ENCODE results near the gene PPP3CA.

The PPP3CA gene

GRCh38 chr4:101286663-101287062 is 60.7 kb downstream of the PPP3CA start:
- no peak for DNase-seq

- no peak for DNase-seq
Measured at GRCh38 chr4:101285985-101286384, 61.3 kb downstream of the PPP3CA start.

- DNase-seq = no peak
Measured at GRCh38 chr4:101284546-101284945, 62.8 kb downstream of the PPP3CA start.

GRCh38 chr4:101283434-101283833 is 63.9 kb downstream of the PPP3CA start:
- no peak for DNase-seq

- no peak for DNase-seq
Measured at GRCh38 chr4:101282076-101282844, 65.1 kb downstream of the PPP3CA start.

GRCh38 chr4:101280866-101281600 is 66.3 kb downstream of the PPP3CA start:
- no peak for DNase-seq

- DNase-seq = no peak
Measured at GRCh38 chr4:101279377-101279871, 67.9 kb downstream of the PPP3CA start.

GRCh38 chr4:101277671-101278070 is 69.7 kb downstream of the PPP3CA start:
- DNase-seq = no peak

GRCh38 chr4:101276661-101277060 is 70.7 kb downstream of the PPP3CA start:
- no peak for DNase-seq

GRCh38 chr4:101274888-101275752 is 72.2 kb downstream of the PPP3CA start:
- DNase-seq = no peak

- no peak for DNase-seq
Measured at GRCh38 chr4:101271516-101271915, 75.8 kb downstream of the PPP3CA start.

GRCh38 chr4:101269682-101270081 is 77.6 kb downstream of the PPP3CA start:
- DNase-seq = no peak

GRCh38 chr4:101265816-101266172 is 81.5 kb downstream of the PPP3CA start:
- no peak for DNase-seq

- no peak for DNase-seq
Measured at GRCh38 chr4:101264993-101265815, 82.1 kb downstream of the PPP3CA start.

- DNase-seq = no peak
Measured at GRCh38 chr4:101264512-101264911, 82.8 kb downstream of the PPP3CA start.

- DNase-seq = no peak
Measured at GRCh38 chr4:101262683-101263082, 84.6 kb downstream of the PPP3CA start.

GRCh38 chr4:101259876-101260275 is 87.5 kb downstream of the PPP3CA start:
- no peak for DNase-seq

- no peak for DNase-seq
Measured at GRCh38 chr4:101258883-101259282, 88.4 kb downstream of the PPP3CA start.

- no peak for DNase-seq
Measured at GRCh38 chr4:101256222-101256621, 91.1 kb downstream of the PPP3CA start.

- DNase-seq = no peak
Measured at GRCh38 chr4:101254776-101255175, 92.5 kb downstream of the PPP3CA start.

GRCh38 chr4:101253121-101253520 is 94.2 kb downstream of the PPP3CA start:
- no peak for DNase-seq

- no peak for DNase-seq
Measured at GRCh38 chr4:101252721-101253120, 94.6 kb downstream of the PPP3CA start.
